ENCODE results near the gene GFOD2.
"Not testable (repeated sequence)": the region's sequence is repeated elsewhere in the genome, so short reads cannot be mapped to it uniquely, and the experiment has no call there.

GFOD2 gene

DNA sequence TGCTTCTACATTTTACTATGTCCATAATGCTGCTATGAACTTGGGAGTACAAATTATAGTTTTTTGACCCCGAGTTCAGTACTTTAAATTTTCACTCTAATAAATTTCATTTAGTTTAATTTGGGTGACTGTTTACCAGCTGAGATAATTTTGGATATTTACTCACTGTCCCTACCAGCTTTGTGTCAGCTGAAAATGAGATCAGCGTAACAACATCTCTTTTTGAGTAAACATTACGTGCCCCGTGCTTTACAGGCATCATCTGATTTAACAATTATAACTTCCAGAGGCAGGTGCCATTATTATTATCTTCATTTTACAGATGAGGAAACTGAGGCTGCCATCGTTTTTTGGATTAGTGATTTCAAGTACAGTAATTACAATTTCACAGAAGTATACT is 15.0 kb downstream of the GFOD2 start:
- Histone ChIP-seq H3K4me1 (ENCODE audit: control insufficient read depth, insufficient read depth, low read length, poor library complexity, severe bottlenecking) (no peaks in the 10 kb centered on the region), H3K27ac (ENCODE audit: low read depth, low read length, severe bottlenecking) (no peak overlapping the region), H3K4me3 (ENCODE audit: extremely low read depth, insufficient read depth, low read length, poor library complexity, severe bottlenecking) (no peak overlapping the region), H3K9me3 (ENCODE audit: control insufficient read depth, low read length) (peaks cover 8% of the 10 kb centered on the region), H3K36me3 (ENCODE audit: control insufficient read depth, insufficient read depth, low read length) (peaks cover 12% of the 10 kb centered on the region)
- 100% methylated on average over 1 to 2 of the region's 5 CpGs for WGBS, 2 experiments (ENCODE audit: insufficient coverage in 2 of 2)

DNA sequence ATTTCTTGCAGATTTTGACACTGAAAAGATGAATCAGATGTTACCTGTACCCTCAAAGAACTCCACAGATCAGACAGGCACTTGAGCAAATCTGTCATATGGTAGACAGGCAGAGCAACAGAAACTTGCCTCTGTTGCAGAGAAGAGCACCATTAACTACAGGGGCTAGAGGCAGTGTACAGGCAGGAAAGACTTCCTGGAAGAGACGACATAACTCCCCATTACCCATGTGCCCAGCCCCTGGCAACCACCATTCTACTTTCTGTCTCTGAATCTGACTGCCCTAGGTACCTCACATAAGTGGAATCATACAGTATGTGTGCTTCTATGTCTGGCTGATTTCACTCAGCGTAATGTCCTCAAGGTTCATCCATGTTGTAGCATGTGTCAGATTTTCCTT is 15.5 kb downstream of the GFOD2 start:
- Histone ChIP-seq H3K27ac (ENCODE audit: low read depth, low read length, severe bottlenecking) (no peak overlapping the region), H3K4me1 (ENCODE audit: control insufficient read depth, insufficient read depth, low read length, poor library complexity, severe bottlenecking) (no peaks in the 10 kb centered on the region), H3K36me3 (ENCODE audit: control insufficient read depth, insufficient read depth, low read length) (peaks cover 17% of the 10 kb centered on the region), H3K9me3 (ENCODE audit: control insufficient read depth, low read length) (peaks cover 8% of the 10 kb centered on the region), H3K4me3 (ENCODE audit: extremely low read depth, insufficient read depth, low read length, poor library complexity, severe bottlenecking) (no peak overlapping the region)
- 85 to 100% methylated on average over 1 to 2 of the region's 2 CpGs for WGBS, 2 experiments (ENCODE audit: insufficient coverage in 2 of 2)

DNA sequence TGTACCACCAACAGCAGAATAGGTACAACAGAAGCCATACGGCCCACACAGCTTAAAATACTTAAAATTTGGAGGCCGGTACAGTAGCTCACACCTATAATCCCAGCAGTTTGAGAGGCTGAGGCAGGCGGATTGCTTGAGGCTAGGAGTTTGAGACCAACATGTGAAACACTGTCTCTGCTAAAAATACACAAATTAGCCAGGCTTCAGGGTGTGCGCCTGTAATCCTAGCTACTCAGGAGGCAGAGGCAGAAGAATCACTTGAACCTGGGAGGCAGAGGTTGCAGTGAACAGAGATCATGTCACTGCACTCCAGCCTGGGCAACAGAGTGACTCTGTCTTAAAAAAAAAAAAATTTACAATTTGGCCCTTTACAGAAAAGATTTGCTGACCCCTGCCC is 17.0 kb downstream of the GFOD2 start:
- 90 to 92% methylated on average over 2 to 3 of the region's 4 CpGs for WGBS, 2 experiments (ENCODE audit: insufficient coverage in 2 of 2)
- peaks cover 8% of the 10 kb centered on the region for H3K9me3 ChIP-seq (ENCODE audit: control insufficient read depth, low read length)
- no peaks in the 10 kb centered on the region for H3K4me1 ChIP-seq (ENCODE audit: control insufficient read depth, insufficient read depth, low read length, poor library complexity, severe bottlenecking)
- H3K36me3 ChIP-seq (ENCODE audit: control insufficient read depth, insufficient read depth, low read length) = peaks cover 21% of the 10 kb centered on the region
- H3K4me3 ChIP-seq (ENCODE audit: extremely low read depth, insufficient read depth, low read length, poor library complexity, severe bottlenecking) = no peak overlapping the region
- H3K27ac ChIP-seq (ENCODE audit: low read depth, low read length, severe bottlenecking) = no peak overlapping the region

DNA sequence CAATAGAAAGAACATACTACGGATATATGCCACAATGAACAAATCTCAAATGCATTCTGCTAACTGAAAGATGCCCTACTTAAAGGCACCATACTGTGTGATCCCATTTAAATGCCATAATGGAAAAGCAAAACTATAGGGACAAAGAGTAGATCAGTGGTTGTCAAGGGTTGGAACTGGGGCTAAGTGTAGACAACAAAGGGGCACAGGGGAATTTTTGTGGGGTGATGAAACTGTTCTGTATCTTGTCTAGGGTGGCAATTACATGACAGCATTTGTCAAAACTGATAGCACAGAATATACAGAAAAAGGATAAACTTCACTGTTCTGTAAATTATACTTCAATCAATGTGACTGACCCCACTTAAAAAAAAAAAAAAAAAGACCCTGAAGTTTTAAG is 17.7 kb downstream of the GFOD2 start:
- H3K9me3 ChIP-seq (ENCODE audit: control insufficient read depth, low read length) = peaks cover 8% of the 10 kb centered on the region
- no CpG with 5 or more reads among the region's 1 CpG for WGBS, 2 experiments (ENCODE audit: insufficient coverage in 2 of 2)
- H3K36me3 ChIP-seq (ENCODE audit: control insufficient read depth, insufficient read depth, low read length) = peaks cover 21% of the 10 kb centered on the region
- no peak overlapping the region for H3K27ac ChIP-seq (ENCODE audit: low read depth, low read length, severe bottlenecking)
- no peak overlapping the region for H3K4me3 ChIP-seq (ENCODE audit: extremely low read depth, insufficient read depth, low read length, poor library complexity, severe bottlenecking)
- no peaks in the 10 kb centered on the region for H3K4me1 ChIP-seq (ENCODE audit: control insufficient read depth, insufficient read depth, low read length, poor library complexity, severe bottlenecking)

DNA sequence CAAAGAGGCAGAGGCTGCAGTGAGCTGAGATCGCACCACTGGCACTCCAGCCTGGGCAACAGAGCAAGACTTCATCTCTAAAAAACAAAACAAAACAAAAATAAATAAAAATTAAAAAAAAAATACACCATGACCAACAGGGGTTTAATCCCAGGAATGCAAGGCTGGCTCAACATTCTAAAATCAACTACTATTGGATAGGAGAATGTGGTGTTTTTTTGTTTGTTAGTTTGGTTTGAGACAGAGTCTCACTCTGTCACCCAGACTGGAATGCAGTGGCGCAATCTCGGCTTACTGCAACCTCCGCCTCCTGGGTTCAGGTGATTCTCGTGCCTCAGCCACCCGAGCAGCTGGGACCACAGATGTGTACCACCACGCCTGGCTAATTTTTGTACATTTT is 19.9 kb downstream of the GFOD2 start:
- peaks cover 8% of the 10 kb centered on the region for H3K9me3 ChIP-seq (ENCODE audit: control insufficient read depth, low read length)
- H3K4me3 ChIP-seq (ENCODE audit: extremely low read depth, insufficient read depth, low read length, poor library complexity, severe bottlenecking) = no peak overlapping the region
- WGBS, 2 experiments (ENCODE audit: insufficient coverage in 2 of 2) = 96 to 100% methylated on average over 2 to 6 of the region's 7 CpGs
- peaks cover 18% of the 10 kb centered on the region for H3K36me3 ChIP-seq (ENCODE audit: control insufficient read depth, insufficient read depth, low read length)
- no peaks in the 10 kb centered on the region for H3K4me1 ChIP-seq (ENCODE audit: control insufficient read depth, insufficient read depth, low read length, poor library complexity, severe bottlenecking)
- no peak overlapping the region for H3K27ac ChIP-seq (ENCODE audit: low read depth, low read length, severe bottlenecking)

DNA sequence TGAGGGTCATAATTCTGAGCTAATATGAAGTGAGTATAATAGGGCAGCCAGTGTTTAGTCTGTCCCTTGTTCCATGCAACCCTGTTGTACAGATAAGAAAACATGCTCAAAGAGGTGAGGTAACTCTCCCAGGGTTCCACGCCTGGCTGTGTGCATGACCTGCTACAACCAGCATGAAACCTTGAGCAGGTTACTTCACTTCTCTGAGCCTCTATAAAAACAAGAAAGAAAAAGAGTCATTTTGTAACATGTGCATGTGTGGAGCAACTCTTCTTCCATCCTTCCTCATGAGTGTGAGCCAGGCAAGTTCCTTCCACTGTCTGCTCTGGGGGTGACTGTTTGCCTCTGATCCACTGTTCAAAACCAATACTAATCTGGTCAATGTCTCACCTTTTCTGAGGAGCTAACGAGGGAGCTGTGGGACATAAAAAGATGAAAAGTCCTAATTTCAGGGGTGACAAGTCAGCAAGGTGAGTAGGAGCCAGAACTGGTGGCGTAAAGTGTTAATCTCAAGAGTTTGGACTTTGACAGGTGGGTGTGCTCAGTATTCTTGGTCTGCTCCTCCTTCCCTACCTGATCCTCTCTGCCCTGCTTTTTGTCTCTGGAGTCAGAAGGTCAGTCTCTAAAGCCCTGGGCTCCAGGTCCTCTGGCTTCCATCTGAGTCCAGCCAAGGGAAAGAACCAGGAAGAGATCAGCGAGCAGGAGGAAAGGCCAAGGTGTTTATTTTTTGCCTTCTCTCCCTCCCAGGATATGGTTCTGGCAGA is 21.5 kb downstream of the GFOD2 start:
- 95 to 100% methylated on average over 2 of the region's 4 CpGs for WGBS, 2 experiments (ENCODE audit: insufficient coverage in 2 of 2)
- peaks cover 8% of the 10 kb centered on the region for H3K9me3 ChIP-seq (ENCODE audit: control insufficient read depth, low read length)
- no peaks in the 10 kb centered on the region for H3K4me1 ChIP-seq (ENCODE audit: control insufficient read depth, insufficient read depth, low read length, poor library complexity, severe bottlenecking)
- no peak overlapping the region for H3K27ac ChIP-seq (ENCODE audit: low read depth, low read length, severe bottlenecking)
- H3K4me3 ChIP-seq (ENCODE audit: extremely low read depth, insufficient read depth, low read length, poor library complexity, severe bottlenecking) = no peak overlapping the region
- H3K36me3 ChIP-seq (ENCODE audit: control insufficient read depth, insufficient read depth, low read length) = peaks cover 18% of the 10 kb centered on the region

DNA sequence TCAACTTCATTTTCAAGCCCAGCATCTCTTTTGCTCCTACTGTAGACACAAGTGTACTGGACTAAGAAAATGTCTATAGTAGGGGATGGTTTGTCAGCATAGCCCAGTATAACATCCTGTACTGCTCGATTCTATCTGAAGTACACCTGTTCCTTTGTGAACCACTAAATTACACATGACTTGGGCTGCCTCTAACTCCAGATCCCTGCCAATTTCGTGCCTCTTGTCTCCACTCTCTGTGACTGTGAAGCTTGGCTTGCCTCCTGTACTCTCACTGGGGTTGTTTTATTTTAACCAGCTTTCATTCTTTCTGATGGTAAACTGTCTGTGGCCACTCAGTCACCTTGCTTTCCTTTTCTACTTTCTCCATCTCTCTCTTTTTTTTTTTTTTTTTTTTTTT is 24.5 kb downstream of the GFOD2 start:
- H3K9me3 ChIP-seq (ENCODE audit: control insufficient read depth, low read length) = peaks cover 4% of the 10 kb centered on the region
- no peak overlapping the region for H3K4me3 ChIP-seq (ENCODE audit: extremely low read depth, insufficient read depth, low read length, poor library complexity, severe bottlenecking)
- peaks cover 21% of the 10 kb centered on the region for H3K36me3 ChIP-seq (ENCODE audit: control insufficient read depth, insufficient read depth, low read length)
- H3K27ac ChIP-seq (ENCODE audit: low read depth, low read length, severe bottlenecking) = no peak overlapping the region
- 80 to 94% methylated on average over 2 of the region's 2 CpGs for WGBS, 2 experiments (ENCODE audit: insufficient coverage in 2 of 2)
- H3K4me1 ChIP-seq (ENCODE audit: control insufficient read depth, insufficient read depth, low read length, poor library complexity, severe bottlenecking) = no peaks in the 10 kb centered on the region

DNA sequence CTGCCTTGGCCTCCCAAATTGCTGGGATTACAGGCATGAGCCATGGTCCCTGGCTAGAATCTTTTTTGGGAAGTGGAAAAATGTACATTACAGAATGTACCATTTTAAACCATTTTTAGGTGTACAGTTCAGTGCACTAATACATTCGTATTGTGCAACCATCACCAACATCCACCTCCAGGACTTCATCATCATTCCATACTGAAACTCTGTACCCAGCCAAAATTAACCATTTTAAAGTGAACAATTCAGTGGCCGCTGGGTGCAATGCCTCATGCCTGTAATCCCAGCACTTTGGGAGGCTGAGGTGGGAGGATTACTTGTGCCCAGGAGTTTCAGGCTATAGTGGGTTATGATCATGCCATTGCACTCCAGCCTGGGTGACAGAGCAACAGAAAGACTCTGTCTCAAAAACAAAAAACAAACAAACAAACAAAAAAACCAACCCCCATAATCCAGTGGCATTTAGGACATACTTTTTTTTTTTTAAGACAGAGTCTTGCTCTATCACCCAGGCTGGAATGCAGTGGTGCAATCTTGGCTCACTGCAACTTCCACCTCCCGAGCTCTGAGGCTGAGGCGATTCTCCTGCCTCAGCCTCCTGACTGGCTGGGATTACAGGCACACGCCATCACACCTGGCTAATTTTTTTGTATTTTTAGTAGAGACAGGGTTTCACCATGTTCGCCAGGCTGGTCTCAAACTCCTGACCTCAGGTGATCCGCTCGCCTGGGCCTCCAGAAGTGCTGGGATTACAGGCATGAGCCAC is 25.4 kb downstream of the GFOD2 start:
- not testable (repeated sequence) for H3K4me3 ChIP-seq (ENCODE audit: extremely low read depth, insufficient read depth, low read length, poor library complexity, severe bottlenecking); H3K4me1 ChIP-seq (ENCODE audit: control insufficient read depth, insufficient read depth, low read length, poor library complexity, severe bottlenecking); H3K27ac ChIP-seq (ENCODE audit: low read depth, low read length, severe bottlenecking); H3K9me3 ChIP-seq (ENCODE audit: control insufficient read depth, low read length)
- 90 to 96% methylated on average over 7 of the region's 8 CpGs for WGBS, 2 experiments (ENCODE audit: insufficient coverage in 2 of 2)
- peaks cover 12% of the 10 kb centered on the region for H3K36me3 ChIP-seq (ENCODE audit: control insufficient read depth, insufficient read depth, low read length)

DNA sequence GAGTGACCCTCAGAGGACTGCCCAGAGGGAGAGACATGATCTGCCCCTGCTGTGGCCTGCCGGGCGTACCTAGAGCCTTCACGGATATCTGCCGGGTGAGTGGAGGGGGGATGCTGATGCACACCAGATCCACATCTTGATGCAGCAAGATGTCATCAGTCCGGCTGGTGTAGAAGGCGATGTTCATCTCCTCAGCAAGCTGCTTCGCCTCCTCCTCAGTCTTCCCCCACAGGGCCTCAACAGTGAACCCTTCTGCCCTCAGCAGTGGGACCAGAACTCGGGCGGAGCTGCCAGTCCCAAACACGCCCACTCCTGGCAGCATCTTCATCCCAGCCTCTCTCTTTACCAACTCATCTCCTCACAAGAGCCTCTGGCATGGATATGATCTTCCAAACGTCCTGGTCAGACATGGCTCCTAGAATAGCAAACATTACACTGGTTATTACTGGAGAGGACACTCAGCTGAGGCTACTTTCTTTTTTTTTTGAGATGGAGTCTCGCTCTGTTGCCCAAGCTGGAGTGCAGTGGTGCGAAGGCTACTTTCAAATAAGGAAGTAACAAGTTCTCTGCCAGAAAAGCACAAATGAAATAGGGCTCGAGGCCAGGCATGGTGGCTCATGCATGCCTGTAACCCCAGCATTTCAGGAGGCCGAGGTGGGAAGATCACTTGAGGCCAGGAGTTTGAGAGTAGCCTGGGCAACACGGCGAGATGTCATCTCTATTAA is 33.6 kb downstream of the GFOD2 start:
- Histone ChIP-seq H3K4me1 (ENCODE audit: control insufficient read depth, insufficient read depth, low read length, poor library complexity, severe bottlenecking) (no peaks in the 10 kb centered on the region), H3K4me3 (ENCODE audit: extremely low read depth, insufficient read depth, low read length, poor library complexity, severe bottlenecking) (no peak overlapping the region), H3K36me3 (ENCODE audit: control insufficient read depth, insufficient read depth, low read length) (peaks cover 48% of the 10 kb centered on the region), H3K27ac (ENCODE audit: low read depth, low read length, severe bottlenecking) (no peak overlapping the region), H3K9me3 (ENCODE audit: control insufficient read depth, low read length) (no peaks in the 10 kb centered on the region)
- WGBS, 2 experiments (ENCODE audit: insufficient coverage in 2 of 2) = 92% methylated on average over 14 to 15 of the region's 17 CpGs

DNA sequence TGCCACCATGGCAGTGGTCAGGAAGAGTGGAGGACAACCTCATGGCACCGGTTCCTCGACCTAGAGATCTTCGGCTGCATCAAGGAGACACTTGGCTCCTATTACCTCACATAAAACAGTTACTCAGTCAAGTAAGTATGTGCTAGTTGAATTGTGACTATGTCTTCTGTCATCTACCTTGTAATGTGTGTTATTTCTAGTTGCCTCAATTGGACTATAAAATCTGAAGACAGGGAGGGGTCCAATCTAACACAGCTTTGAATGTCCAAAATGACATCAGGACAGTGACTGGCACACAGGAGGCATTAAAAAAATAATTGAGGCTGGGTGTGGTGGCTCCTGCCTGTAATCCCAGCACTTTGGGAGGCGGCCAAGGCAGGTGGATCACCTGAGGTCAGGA is 35.3 kb downstream of the GFOD2 start:
- 88 to 93% methylated on average over 1 to 3 of the region's 4 CpGs for WGBS, 2 experiments (ENCODE audit: insufficient coverage in 2 of 2)
- no peak overlapping the region for H3K27ac ChIP-seq (ENCODE audit: low read depth, low read length, severe bottlenecking)
- H3K4me3 ChIP-seq (ENCODE audit: extremely low read depth, insufficient read depth, low read length, poor library complexity, severe bottlenecking) = no peak overlapping the region
- H3K9me3 ChIP-seq (ENCODE audit: control insufficient read depth, low read length) = no peaks in the 10 kb centered on the region
- peaks cover 48% of the 10 kb centered on the region for H3K36me3 ChIP-seq (ENCODE audit: control insufficient read depth, insufficient read depth, low read length)
- no peaks in the 10 kb centered on the region for H3K4me1 ChIP-seq (ENCODE audit: control insufficient read depth, insufficient read depth, low read length, poor library complexity, severe bottlenecking)
